Measurements from ENCODE around the gene CHPT1. TPM values are rescaled to one million over a fixed set of nuclear protein-coding genes. Genes with fewer than 3 reads are reported as not detected.
A peak's percentile ranks its signal among the peaks of the same experiment; 100 is the strongest.

The CHPT1 gene
- total and polyA plus RNA-seq, 2 of the 13 experiments (the other 11 are each of a cell fraction or from before 2014, with no cell fraction given), result 117 to 178 TPM

DNA sequence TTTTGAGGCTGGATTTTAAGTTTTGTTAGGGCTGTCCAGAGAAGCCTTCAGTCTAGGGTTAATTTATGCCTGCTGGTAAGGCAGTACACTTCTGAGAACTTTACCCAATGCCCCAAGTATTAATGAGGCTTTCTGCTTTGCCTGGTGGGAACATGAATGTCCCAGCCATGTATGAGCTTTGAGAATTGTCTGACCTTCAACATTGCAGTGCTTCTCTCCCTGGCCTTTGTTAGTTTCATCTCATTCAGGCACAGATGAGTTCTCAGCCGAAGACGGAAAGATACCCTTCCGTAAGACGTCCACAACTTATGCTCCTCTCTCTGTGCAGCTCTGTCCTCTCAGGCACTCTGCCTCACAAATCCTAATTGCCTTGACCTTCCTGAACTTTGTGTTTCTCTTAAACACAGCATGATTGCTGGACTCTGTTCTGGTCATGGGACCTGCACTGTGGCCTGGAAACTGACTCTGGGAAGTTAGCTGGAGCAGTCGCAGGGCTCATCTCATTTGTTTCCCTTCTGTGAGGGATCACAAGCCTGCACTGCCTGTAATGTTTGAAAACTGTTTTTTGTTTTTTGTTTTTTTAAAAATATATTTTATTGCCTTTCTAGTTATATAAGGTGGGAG lies 15.7 kb downstream of the CHPT1 start (continued):
- TF ChIP-seq, protein P1, sequence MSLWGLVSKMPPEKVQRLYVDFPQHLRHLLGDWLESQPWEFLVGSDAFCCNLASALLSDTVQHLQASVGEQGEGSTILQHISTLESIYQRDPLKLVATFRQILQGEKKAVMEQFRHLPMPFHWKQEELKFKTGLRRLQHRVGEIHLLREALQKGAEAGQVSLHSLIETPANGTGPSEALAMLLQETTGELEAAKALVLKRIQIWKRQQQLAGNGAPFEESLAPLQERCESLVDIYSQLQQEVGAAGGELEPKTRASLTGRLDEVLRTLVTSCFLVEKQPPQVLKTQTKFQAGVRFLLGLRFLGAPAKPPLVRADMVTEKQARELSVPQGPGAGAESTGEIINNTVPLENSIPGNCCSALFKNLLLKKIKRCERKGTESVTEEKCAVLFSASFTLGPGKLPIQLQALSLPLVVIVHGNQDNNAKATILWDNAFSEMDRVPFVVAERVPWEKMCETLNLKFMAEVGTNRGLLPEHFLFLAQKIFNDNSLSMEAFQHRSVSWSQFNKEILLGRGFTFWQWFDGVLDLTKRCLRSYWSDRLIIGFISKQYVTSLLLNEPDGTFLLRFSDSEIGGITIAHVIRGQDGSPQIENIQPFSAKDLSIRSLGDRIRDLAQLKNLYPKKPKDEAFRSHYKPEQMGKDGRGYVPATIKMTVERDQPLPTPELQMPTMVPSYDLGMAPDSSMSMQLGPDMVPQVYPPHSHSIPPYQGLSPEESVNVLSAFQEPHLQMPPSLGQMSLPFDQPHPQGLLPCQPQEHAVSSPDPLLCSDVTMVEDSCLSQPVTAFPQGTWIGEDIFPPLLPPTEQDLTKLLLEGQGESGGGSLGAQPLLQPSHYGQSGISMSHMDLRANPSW (CRISPR knock-in tag; IDR thresholded peaks at IDR 0.05; ENCODE audit: borderline replicate concordance), result no peak
- TF ChIP-seq EZH2 (conservative IDR thresholded peaks at IDR 0.05; ENCODE audit: low read depth, low read length) (no peak), ISX (CRISPR knock-in tag; conservative IDR thresholded peaks at IDR 0.05) (no peak), ZNF276 (CRISPR knock-in tag; IDR thresholded peaks at IDR 0.05; ENCODE audit: low read depth) (no peak), PHF20 (CRISPR knock-in tag; IDR thresholded peaks at IDR 0.05) (no peak), ZNF563 (CRISPR knock-in tag; IDR thresholded peaks at IDR 0.05) (no peak), SMAD9 (CRISPR knock-in tag; IDR thresholded peaks at IDR 0.05) (no peak), PRDM15 (CRISPR knock-in tag; IDR thresholded peaks at IDR 0.05) (no peak), SPEN (CRISPR knock-in tag; IDR thresholded peaks at IDR 0.05; ENCODE audit: low read depth) (peak; percentile 54; the same call in 1 of the 2 replicates), BRD4 (CRISPR knock-in tag; IDR thresholded peaks at IDR 0.05) (no peak)
- TF ChIP-seq, protein P2, sequence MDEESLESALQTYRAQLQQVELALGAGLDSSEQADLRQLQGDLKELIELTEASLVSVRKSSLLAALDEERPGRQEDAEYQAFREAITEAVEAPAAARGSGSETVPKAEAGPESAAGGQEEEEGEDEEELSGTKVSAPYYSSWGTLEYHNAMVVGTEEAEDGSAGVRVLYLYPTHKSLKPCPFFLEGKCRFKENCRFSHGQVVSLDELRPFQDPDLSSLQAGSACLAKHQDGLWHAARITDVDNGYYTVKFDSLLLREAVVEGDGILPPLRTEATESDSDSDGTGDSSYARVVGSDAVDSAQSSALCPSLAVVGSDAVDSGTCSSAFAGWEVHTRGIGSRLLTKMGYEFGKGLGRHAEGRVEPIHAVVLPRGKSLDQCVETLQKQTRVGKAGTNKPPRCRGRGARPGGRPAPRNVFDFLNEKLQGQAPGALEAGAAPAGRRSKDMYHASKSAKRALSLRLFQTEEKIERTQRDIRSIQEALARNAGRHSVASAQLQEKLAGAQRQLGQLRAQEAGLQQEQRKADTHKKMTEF (CRISPR knock-in tag; IDR thresholded peaks at IDR 0.05), result no peak; the same call in 1 of the 2 replicates
- TF ChIP-seq, protein P3, sequence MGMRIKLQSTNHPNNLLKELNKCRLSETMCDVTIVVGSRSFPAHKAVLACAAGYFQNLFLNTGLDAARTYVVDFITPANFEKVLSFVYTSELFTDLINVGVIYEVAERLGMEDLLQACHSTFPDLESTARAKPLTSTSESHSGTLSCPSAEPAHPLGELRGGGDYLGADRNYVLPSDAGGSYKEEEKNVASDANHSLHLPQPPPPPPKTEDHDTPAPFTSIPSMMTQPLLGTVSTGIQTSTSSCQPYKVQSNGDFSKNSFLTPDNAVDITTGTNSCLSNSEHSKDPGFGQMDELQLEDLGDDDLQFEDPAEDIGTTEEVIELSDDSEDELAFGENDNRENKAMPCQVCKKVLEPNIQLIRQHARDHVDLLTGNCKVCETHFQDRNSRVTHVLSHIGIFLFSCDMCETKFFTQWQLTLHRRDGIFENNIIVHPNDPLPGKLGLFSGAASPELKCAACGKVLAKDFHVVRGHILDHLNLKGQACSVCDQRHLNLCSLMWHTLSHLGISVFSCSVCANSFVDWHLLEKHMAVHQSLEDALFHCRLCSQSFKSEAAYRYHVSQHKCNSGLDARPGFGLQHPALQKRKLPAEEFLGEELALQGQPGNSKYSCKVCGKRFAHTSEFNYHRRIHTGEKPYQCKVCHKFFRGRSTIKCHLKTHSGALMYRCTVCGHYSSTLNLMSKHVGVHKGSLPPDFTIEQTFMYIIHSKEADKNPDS (CRISPR knock-in tag; IDR thresholded peaks at IDR 0.05), result no peak; the same call in 1 of the 2 replicates
- TF ChIP-seq, protein P4, sequence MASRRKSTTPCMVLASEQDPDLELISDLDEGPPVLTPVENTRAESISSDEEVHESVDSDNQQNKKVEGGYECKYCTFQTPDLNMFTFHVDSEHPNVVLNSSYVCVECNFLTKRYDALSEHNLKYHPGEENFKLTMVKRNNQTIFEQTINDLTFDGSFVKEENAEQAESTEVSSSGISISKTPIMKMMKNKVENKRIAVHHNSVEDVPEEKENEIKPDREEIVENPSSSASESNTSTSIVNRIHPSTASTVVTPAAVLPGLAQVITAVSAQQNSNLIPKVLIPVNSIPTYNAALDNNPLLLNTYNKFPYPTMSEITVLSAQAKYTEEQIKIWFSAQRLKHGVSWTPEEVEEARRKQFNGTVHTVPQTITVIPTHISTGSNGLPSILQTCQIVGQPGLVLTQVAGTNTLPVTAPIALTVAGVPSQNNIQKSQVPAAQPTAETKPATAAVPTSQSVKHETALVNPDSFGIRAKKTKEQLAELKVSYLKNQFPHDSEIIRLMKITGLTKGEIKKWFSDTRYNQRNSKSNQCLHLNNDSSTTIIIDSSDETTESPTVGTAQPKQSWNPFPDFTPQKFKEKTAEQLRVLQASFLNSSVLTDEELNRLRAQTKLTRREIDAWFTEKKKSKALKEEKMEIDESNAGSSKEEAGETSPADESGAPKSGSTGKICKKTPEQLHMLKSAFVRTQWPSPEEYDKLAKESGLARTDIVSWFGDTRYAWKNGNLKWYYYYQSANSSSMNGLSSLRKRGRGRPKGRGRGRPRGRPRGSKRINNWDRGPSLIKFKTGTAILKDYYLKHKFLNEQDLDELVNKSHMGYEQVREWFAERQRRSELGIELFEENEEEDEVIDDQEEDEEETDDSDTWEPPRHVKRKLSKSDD (CRISPR knock-in tag; IDR thresholded peaks at IDR 0.05; ENCODE audit: low read depth), result 0 out of 2 replicates have a peak, but pooled peaks have one; percentile 49
